Common myeloid progenitor, CD34-positive (primary cell): ENCODE measurements around the gene GNPTAB.

Experiments
- CTCF ChIA-PET: fragments of 350-600 bp; sonication (Branson Sonifier 250); formaldehyde crosslinking; loops from one replicate; lab custom pipeline; 2021; ENCODE audit warnings: antibody characterized with exemption; lab: Charles Lee
- POLR2A ChIA-PET: fragments of 350-600 bp; sonication (Branson Sonifier 250); formaldehyde crosslinking; loops from one replicate; lab custom pipeline; 2021; ENCODE audit warnings: antibody characterized with exemption; lab: Charles Lee
- DNase-seq, 3 donors: peaks; one replicate each; pipeline versions ENCODE4 v3.0.0 to v3.0.0-alpha.2; 2013
- H3K27ac ChIP-seq, 2 experiments: 1 replicate in 1 of 2; 2 replicates in 1 of 2; pipeline ENCODE4 v1.7.0; 2013; ENCODE audit warnings: inconsistent platforms in 2 of 2, low read length in 2 of 2, mild to moderate bottlenecking in 2 of 2, low read depth in 1 of 2, moderate library complexity in 1 of 2; ENCODE audit not compliant: severe bottlenecking in 2 of 2, insufficient read depth in 1 of 2, poor library complexity in 1 of 2
- H3K27me3 ChIP-seq, 5 experiments: replicated peaks in 2 of 5; 1 replicate in 3 of 5; 2 replicates in 2 of 5; pipeline versions ENCODE4 v1.6.1 to v1.7.0; 2013; ENCODE audit warnings: low read length in 4 of 5, mild to moderate bottlenecking in 2 of 5, moderate library complexity in 2 of 5, inconsistent platforms in 1 of 5; ENCODE audit not compliant: insufficient read depth in 5 of 5, control insufficient read depth in 4 of 5
- H3K36me3 ChIP-seq, 4 experiments: 1 replicate in 2 of 4; 2 replicates in 2 of 4; pipeline versions ENCODE4 v1.6.1 to v1.7.0; 2013; ENCODE audit warnings: low read length in 3 of 4, control low read depth in 1 of 4, mild to moderate bottlenecking in 1 of 4; ENCODE audit not compliant: control insufficient read depth in 4 of 4, insufficient read depth in 4 of 4
- H3K4me1 ChIP-seq, 4 experiments: 1 replicate in 3 of 4; 2 replicates in 1 of 4; pipeline versions ENCODE4 v1.6.1 to v1.7.1; 2013; ENCODE audit warnings: low read length in 3 of 4, mild to moderate bottlenecking in 3 of 4, control low read depth in 1 of 4, inconsistent platforms in 1 of 4, moderate library complexity in 1 of 4; ENCODE audit not compliant: control insufficient read depth in 4 of 4, insufficient read depth in 4 of 4; ENCODE audit errors: control extremely low read depth in 1 of 4
- H3K4me3 ChIP-seq, 7 experiments: 1 replicate in 4 of 7; 2 replicates in 3 of 7; pipeline versions ENCODE4 v1.5.1 to v1.7.0; 2013; ENCODE audit warnings: mild to moderate bottlenecking in 7 of 7, low read length in 6 of 7, moderate library complexity in 6 of 7, inconsistent platforms in 2 of 7, low read depth in 2 of 7, control low read depth in 1 of 7; ENCODE audit not compliant: insufficient read depth in 4 of 7, control insufficient read depth in 1 of 7; ENCODE audit errors: extremely low read depth in 1 of 7
- H3K9me3 ChIP-seq, 5 experiments: 1 replicate in 4 of 5; 2 replicates in 1 of 5; pipeline versions ENCODE4 v1.6.1 to v1.7.1; 2013; ENCODE audit warnings: low read length in 4 of 5, mild to moderate bottlenecking in 2 of 5, inconsistent platforms in 1 of 5, low read depth in 1 of 5, moderate library complexity in 1 of 5; ENCODE audit not compliant: control insufficient read depth in 4 of 5, insufficient read depth in 2 of 5; ENCODE audit errors: control extremely low read depth in 1 of 5
- WGBS: methylation state at CpG from one replicate; pipeline ENCODE4 v1.1.5; 2013; ENCODE audit not compliant: insufficient coverage; 5-methylcytosine and 5-hydroxymethylcytosine counted together

Gene GNPTAB

GRCh38 chr12:101775816-101776215, 54.9 kb downstream of the GNPTAB start:
- POLR2A ChIA-PET, result no interaction called here
- 0% methylated on average over 1 of the region's 2 CpGs for WGBS
- H3K9me3 ChIP-seq, result no peaks in the 10 kb centered on the region
- H3K27ac ChIP-seq, result peak overlapping the region; percentile 47 to 69
- peaks cover 48 to 88% (median 74%) of the 10 kb centered on the region in 4 experiments for H3K4me1 ChIP-seq
- H3K4me3 ChIP-seq, result peak overlapping the region in 1 of 7 experiments; percentile 37
- H3K36me3 ChIP-seq, result peaks cover 4 to 32% (median 8%) of the 10 kb centered on the region in 4 experiments
- H3K27me3 ChIP-seq, result no peaks in the 10 kb centered on the region
- CTCF ChIA-PET, result interaction anchor here (1.4 to 7.8 kb wide), 5 partner anchors 9 to 63 kb away, joined by 3 to 132 read pairs (median 23); partner anchors contain the start of gene GNPTAB
- DNase-seq, result peak in 2 of 3 donors; percentile 81 to 84

DNA sequence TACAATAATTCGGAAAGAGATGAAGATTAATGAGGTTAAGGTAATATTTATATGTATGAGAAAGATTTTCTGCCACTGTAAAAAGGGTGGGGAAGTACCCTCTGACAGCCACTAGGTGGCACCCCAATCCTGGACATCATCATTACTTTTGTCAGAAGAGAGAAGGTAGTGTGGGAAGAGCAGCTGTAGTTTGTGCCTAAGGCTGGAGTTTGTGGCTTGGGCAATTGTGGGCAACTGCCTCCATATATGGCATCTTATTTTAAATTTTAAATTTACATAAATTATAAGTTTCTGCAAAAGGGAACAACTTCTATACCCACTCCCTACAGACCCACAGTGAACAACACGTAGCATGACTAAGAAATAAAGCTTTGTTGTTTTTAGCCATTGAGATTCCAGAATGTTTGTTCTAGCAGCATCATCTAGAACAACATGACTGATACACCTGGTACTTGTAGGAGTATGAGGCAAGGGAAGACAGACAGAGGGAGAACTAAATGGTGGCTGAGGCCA, 57.1 kb downstream of the GNPTAB start:
- no CpG with 5 or more reads among the region's 2 CpGs for WGBS
- no peaks in the 10 kb centered on the region for H3K9me3 ChIP-seq
- no peaks in the 10 kb centered on the region for H3K27me3 ChIP-seq
- H3K36me3 ChIP-seq, result peaks cover 4 to 42% (median 19%) of the 10 kb centered on the region in 4 experiments
- no peak overlapping the region for H3K4me3 ChIP-seq
- H3K27ac ChIP-seq, result no peak overlapping the region
- H3K4me1 ChIP-seq, result peaks cover 40 to 69% (median 60%) of the 10 kb centered on the region in 4 experiments
- POLR2A ChIA-PET, result interaction anchor here (0.5 to 1.4 kb wide), 2 partner anchors 56 to 65 kb away, joined by 3 read pairs; no protein-coding TSS in a partner anchor
- DNase-seq, result peak; percentile 77 to 92 (median 91)
- CTCF ChIA-PET, result interaction anchor here (0.9 to 3.3 kb wide), 20 partner anchors 10 to 967 kb away, joined by 3 to 64 read pairs (median 5); partner anchors contain the start of gene GNPTAB

DNA sequence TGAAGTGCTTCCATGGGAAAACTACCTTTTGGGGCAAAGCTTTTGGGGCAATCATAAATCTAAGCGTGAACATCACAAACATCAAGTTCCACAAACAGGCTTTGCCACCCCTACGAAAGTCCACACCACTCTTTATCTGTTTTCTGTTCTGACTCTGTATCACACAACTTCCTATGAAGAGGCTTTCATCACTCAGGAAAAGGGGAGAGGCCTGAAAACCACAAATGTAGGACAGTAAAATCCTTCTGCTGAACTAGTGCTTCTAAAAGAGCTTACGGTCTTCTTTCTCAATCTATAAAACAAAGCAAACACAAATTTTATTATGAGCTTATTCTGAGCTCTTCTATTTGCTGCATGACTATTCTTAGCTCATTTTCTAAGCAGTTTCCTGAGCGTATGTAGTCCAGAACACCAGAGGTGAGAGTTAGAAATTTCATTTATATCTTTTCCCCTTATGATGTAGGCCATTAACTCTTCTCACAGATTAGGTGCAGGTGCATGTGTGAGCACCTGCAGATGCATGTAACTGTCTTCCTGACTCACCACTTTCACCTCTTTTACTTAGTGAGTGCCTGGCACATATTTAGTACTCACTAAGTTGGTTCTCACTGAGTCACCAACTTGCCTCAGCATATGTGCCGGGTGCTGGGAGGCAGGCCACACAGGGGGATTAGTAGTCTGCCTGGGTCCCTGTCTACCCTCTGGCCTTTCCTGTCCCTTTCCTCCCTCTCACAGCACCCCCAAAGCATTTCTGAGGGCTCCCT, 58.6 kb downstream of the GNPTAB start:
- POLR2A ChIA-PET, result no interaction called here
- DNase-seq, result no peak
- 0% methylated on average over 1 of the region's 5 CpGs for WGBS

DNA sequence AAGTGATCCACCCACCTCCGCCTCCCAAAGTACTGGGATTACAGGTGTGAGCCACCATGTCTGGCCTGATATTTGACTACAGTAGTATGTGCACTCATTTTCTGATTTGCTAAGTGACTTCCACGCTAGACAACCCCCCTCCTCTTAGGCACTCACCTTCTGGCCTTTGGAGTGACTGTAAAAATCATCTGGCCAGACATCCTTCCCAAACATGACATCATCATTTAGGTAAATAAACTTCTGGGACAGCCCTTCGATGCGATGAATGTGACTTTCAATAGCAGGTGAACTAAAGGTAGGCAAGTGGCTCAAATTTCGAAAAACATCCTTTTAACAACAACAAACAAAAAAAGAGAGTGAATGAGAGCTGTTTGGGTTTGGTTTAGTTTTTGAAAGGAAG, 60.9 kb downstream of the GNPTAB start:
- H3K36me3 ChIP-seq, result peaks cover 22 to 57% (median 41%) of the 10 kb centered on the region in 4 experiments
- WGBS, result 100% methylated on average over 1 of the region's 5 CpGs

More for the DNA sequence above, 58.6 kb downstream of the GNPTAB start:
- Histone ChIP-seq H3K36me3 (peaks cover 10 to 49% (median 29%) of the 10 kb centered on the region in 4 experiments), H3K4me1 (peaks cover 29 to 54% (median 47%) of the 10 kb centered on the region in 4 experiments), H3K4me3 (peak overlapping the region in 4 of 7 experiments; percentile 4 to 20 (median 12)), H3K27me3 (no peaks in the 10 kb centered on the region), H3K27ac (peak overlapping the region in 1 of 2 experiments; percentile 1), H3K9me3 (no peaks in the 10 kb centered on the region)
- CTCF ChIA-PET, result interaction anchor here (0.8 to 3.3 kb wide), 13 partner anchors 9 to 119 kb away, joined by 3 to 64 read pairs (median 8); partner anchors contain the start of gene GNPTAB

DNA sequence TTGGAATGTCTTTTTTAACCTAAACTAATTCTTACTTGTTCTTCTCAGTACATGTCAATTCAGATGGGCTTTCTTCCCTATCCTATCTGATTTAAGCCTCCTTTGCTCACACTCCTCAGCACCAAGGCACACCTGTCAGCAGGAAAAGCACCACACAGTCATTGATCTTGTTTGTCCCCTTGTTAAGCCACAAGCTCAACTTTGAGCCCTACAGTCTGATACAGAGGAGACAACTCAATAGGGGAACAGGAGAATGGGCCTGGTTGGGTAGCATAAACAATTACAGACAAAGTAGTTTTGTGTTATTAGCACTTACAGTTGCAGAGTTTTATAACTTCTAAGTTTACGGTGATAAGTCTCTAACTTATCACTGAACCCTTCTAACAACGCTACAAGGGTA, 62.0 kb downstream of the GNPTAB start:
- Histone ChIP-seq H3K27ac (no peak overlapping the region), H3K4me3 (no peak overlapping the region), H3K4me1 (peaks cover 18 to 24% (median 22%) of the 10 kb centered on the region in 4 experiments), H3K27me3 (no peaks in the 10 kb centered on the region), H3K36me3 (peaks cover 21 to 68% (median 45%) of the 10 kb centered on the region in 4 experiments), H3K9me3 (no peaks in the 10 kb centered on the region)
- DNase-seq, result no peak
- CTCF ChIA-PET, result interaction anchor here (0.8 to 2.3 kb wide), 7 partner anchors 12 to 72 kb away, joined by 3 to 12 read pairs (median 5); partner anchors contain the start of gene GNPTAB
- POLR2A ChIA-PET, result no interaction called here
- WGBS, result 90% methylated on average over 2 of the region's 2 CpGs

More for the DNA sequence above, 60.9 kb downstream of the GNPTAB start:
- DNase-seq, result no peak
- ChIA-PET POLR2A (no interaction called here), CTCF (interaction anchor here (1.0 to 2.3 kb wide), 4 partner anchors 24 to 150 kb away, joined by 3 to 12 read pairs (median 4); no protein-coding TSS in a partner anchor)
- no peak overlapping the region for H3K4me3 ChIP-seq
- no peaks in the 10 kb centered on the region for H3K27me3 ChIP-seq
- no peaks in the 10 kb centered on the region for H3K9me3 ChIP-seq
- peaks cover 18 to 31% (median 26%) of the 10 kb centered on the region in 4 experiments for H3K4me1 ChIP-seq
- no peak overlapping the region for H3K27ac ChIP-seq

DNA sequence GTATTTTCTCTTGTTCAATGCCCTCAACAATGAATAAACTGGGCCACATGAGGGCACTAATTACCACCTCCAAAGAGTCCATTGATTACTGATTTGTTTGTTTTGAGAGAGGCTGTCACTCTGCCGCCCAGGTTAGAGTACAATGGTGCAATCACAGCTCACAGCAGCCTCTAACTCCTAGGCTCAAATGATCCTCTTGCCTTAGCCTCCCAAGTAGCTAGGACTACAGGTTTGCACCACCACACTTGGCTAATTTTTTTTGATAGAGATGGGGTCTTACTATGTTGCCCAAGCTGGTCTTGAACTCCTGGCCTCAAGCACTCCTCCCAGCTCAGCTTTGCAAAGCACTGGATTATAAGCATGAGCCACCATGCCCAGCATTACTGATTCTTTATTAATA, 63.2 kb downstream of the GNPTAB start:
- POLR2A ChIA-PET, result no interaction called here
- no peak for DNase-seq
- peaks cover 12 to 22% (median 18%) of the 10 kb centered on the region in 4 experiments for H3K4me1 ChIP-seq
- H3K4me3 ChIP-seq, result no peak overlapping the region
- no peaks in the 10 kb centered on the region for H3K27me3 ChIP-seq
- no CpG with 5 or more reads among the region's 1 CpG for WGBS
- no peak overlapping the region for H3K27ac ChIP-seq
- H3K36me3 ChIP-seq, result peaks cover 24 to 66% (median 45%) of the 10 kb centered on the region in 4 experiments
- no peaks in the 10 kb centered on the region for H3K9me3 ChIP-seq
- CTCF ChIA-PET, result interaction anchor here (0.9 to 2.0 kb wide), 7 partner anchors 11 to 73 kb away, joined by 3 to 5 read pairs (median 3); partner anchors contain the start of gene GNPTAB
